SU-DHL-6 (cell line): Measurements from ENCODE around the gene HRAS.

Source experiments
- CTCF ChIP-seq: fragments of 200-600 bp; sonication (generic); IDR thresholded peaks from one replicate; pipeline ENCODE4 v1.5.1; 2017; ENCODE audit warnings: antibody characterized with exemption, mild to moderate bottlenecking, low read length, moderate library complexity; ENCODE audit not compliant: insufficient read depth, poor library complexity, severe bottlenecking
- EZH2phosphoT487 ChIP-seq: fragments of 200-600 bp; sonication (generic), shearing (Covaris generic); conservative IDR thresholded peaks from 2 replicates; pipeline ENCODE4 v1.6.1; 2018; ENCODE audit warnings: mild to moderate bottlenecking, antibody characterized with exemption, low read length, moderate library complexity, mixed read lengths

DNA sequence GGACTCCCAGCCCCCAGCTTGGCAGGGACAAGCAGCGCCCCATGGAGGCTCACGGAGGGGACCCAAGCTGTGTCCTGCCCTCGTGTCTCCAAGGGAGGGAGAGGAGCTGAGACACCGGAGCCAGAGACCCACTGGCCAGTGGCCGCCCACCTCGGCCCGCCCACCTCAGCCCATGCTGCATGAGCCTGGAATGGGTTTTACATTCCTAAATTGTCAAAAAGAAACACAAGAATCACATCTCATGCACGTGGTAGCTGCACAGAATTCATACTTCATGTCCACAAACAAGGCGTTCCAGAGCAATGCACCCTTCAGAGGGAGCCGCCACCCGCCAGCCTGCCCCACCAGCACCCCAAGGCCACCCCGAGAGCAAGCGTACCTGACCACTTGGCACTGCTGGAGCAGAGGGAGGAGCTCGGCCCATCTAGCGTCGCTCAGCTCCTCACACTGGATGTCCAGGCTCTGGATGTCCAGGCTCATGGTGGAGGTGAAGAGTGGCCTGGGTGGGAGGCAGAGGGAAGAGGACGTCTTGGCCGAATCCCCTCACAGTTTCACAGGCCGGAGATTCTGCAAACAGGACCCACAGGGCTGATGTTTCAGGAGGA is 33.6 kb downstream of the HRAS start:
- TF ChIP-seq CTCF, result no peak
- TF ChIP-seq EZH2phosphoT487, result no peak
